Stimulated activated CD8-positive, alpha-beta memory T cell treated with anti-CD3 and anti-CD28 coated beads, Interleukin-2, amount 100 ng/mL, for 1 hour (primary cell): ENCODE results near the gene RNF125.
"Not testable (repeated sequence)": the region's sequence is repeated elsewhere in the genome, so short reads cannot be mapped to it uniquely, and the experiment has no call there.

Experiments used
- DNase-seq, 2 donors: peaks; one replicate each; pipeline ENCODE4 v3.0.0-alpha.2; 2020; ENCODE audit warnings: low read depth in 2 of 2

Gene RNF125

GRCh38 chr18:32018331-32019250 is at the start of gene RNF125:
RNF125 (plus strand) TSS chr18:32018825; CDS start chr18:32018864, 39 bp downstream.
- DNase-seq: peak; percentile 65 to 77

DNA sequence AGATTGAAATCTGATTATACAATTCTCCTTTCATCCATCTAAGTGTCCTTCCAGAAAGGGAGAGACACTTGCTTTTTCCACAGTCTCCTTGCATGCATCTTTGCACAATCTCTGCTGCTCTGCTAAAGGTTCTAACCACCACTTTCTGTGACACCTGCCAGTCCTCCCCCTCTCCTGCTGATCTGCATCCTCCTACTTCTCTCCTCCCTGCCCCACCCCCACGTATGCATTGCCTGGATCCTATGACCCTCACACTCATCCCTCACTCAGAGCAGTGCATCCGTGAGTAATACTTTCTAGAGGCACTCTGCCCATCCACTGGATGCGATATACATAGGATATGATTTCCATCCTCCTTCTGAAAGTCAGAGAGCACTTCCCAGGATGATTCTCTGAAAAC is 48.0 kb upstream of the RNF125 start:
- DNase-seq: no peak

- DNase-seq: no peak
Observed at GRCh38 chr18:31973929-31974546, 44.6 kb upstream of the RNF125 start.

- DNase-seq: no peak
Observed at GRCh38 chr18:31976242-31976641, 42.4 kb upstream of the RNF125 start.

DNA sequence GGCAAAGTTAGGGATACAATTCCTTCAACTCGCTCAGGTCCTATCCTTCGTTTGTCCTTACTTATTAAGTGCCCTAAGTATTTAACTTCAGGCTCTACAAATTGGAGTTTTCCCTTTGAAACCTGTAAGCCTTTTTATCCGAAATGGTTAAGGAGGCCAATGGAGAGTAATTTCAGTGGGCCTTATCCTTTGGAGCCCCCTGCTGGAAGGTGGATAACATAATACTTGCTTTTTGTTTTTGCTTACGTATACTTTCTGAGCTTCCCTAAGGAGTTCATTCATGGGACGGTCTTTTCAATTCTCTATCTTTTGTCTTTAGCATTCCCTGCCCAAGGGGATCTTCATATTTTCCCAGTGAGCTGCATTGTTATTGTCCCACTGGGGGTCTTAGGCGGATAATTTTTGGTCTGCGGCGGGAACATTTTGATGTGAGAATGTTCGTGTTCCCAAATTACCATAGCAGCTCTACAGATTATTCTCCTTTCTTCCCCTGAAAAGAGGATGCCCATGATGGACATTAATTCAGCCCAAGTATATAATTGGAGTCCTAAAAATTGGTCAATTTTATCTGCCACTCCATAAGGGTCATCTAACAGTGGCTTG is 41.3 kb upstream of the RNF125 start:
- peak in 1 of 2 donors; percentile 7 for DNase-seq

- no peak for DNase-seq
Observed at GRCh38 chr18:31978616-31979015, 40.0 kb upstream of the RNF125 start.

GRCh38 chr18:31979714-31980113 is 38.9 kb upstream of the RNF125 start:
- no peak for DNase-seq

DNA sequence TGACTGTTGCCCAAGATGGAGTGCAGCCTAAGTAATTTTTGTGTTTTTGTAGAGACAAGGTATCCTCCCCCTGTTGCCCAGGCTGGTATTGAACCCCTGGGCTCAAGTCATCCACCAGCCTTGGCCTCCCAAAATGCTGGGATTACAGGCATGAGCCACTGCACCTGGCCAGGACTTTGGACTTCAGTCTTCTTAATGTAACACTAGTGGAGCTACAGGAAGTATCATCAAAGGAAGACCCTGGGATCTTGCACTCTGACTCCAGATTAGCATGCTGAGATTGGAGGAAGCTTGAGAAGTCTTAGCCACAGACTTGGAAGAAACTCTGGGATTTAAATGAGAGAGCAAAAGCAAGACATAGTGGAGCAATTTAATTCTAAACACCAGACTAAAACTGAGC is 37.8 kb upstream of the RNF125 start:
- no peak for DNase-seq

DNA sequence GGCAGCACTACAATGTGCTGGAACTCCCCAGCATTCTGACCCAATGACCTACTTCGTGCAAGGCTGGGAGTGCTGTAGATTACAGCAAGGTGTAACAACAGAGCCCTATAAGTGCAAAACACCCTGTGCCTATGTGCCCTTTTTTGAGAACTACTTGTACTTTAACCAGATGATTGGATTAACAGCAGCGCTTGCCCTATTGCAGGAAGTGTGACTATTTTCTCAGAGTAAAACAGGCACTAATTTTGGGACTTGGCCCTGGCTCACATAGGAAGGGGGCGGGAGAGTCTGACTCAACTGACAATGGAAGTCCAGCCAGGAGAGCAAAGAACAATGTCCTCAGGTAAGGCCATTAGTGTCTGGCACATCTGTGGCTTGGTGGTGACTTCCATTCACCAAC is 35.6 kb upstream of the RNF125 start:
- no peak for DNase-seq

- no peak for DNase-seq
Observed at GRCh38 chr18:31983976-31984375, 34.6 kb upstream of the RNF125 start.

- no peak for DNase-seq
Observed at GRCh38 chr18:31990823-31991222, 27.8 kb upstream of the RNF125 start.

GRCh38 chr18:31996007-31996406 is 22.6 kb upstream of the RNF125 start:
- no peak for DNase-seq

GRCh38 chr18:31998880-31999412 is 19.7 kb upstream of the RNF125 start:
- DNase-seq: no peak

DNA sequence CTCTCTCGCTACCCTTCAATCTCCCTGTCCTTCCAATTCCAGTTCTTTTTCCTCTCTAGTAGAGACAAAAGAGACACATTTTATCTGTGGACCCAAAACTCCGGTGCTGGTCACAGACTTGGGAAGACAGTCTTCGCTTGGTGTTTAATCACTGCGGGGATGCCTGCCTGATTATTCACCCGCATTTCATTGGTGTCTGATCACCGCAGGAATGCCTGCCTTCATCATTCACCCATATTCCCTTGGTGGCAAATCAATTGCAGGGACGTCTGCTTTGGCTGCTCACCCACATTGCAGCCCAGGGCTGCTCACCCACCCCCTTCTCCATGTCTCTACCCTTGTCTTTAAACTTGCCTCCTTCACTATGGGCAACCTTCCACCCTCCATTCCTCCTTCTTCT is 17.5 kb upstream of the RNF125 start:
- DNase-seq: not testable (repeated sequence)

DNA sequence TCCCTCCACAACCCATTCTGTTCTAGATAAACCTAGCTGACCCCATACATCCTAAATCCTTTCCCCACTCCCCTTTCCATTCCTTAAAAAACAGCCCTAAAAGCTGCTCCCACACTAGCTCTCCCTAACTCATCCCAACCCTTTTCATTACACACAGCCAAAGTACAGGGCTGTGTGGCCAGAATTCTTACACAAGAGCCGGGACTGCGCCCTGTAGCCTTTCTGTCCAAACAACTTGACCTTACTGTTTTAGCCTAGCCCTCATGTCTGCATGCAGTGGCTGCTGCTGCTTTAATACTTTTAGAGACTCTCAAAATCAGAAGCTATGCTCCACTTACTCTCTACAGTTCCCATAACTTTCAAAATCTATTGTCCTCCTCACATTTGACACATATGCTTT is 14.8 kb upstream of the RNF125 start:
- not testable (repeated sequence) for DNase-seq

DNA sequence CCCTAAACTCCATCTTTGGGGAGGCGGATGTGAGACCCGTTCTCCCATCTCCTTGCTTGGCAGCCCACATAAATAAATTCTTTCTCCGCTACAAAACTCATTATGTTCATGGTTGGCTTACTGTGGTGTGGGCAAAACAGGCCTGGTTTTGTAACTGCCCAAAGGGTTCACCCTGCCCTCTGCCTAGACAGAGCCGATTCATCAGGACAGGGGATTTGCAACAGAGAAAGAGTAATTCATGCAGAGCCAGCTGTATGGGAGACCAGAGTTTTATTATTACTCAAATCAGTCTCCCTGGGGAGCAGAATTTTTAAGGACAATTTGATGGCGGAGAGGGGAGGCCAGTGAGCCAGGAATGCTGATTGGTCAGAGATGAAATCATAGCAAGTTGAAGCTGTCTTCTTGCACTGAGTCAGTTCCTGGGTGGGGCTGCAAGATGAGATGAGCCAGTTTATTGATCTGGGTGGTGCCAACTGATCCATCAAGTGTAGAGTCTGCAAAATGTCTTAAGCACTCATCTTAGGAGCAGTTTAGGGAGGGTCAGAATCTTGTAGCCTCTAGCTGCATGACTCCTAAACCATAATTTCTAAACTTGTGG is 8.4 kb upstream of the RNF125 start:
- DNase-seq: no peak

DNA sequence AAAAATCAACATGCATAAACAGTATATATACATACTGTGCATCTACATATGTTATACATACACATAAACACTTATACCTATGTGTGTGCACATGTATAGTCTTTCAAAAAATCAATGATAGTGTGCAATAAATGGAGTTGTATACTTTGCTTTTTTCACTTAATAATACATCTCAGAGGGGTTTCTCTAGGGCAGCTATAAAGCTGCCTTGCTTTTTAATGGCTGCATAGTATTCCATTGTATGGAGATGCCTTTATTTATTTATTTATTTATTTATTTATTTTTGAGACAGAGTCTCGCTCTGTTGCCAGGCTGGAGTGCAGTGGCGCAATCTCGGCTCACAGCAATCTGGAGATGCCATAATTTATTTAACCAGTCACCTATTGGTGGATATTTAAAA is 7.4 kb upstream of the RNF125 start:
- no peak for DNase-seq

DNA sequence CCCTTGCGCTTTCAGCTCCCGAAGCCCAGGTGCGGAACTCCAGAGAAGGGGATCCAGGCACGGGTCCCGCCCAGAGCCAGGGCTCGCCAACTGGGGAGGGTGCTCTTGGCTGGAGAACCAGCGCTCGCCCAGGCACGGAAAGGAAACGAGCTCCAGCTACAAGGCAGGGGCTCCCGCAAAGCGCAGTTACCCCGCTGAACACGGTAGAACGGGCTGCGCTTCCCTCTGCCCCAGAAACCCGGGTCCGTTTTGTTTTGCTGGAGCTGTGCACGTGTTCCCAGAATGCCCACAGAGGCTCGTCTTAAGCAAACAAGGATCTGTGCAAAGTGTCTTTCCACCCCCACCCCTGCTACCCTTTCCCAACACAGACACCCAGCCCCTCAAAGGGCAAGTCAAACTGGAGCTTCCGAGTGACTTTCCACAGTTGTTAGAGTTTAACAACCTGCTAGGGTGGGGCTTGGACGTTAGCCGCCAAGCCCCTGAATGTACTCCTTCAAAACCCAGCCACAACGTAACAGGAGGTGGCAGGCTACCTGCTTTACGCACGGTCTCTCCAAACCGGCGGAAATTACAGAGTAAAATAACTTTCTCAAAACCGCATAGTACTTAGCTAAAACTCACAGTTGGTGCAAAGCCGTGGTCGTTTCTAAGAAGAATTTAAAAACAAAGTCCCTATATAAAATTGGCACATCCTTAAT is 775 bp downstream of the RNF125 start:
- peak in 1 of 2 donors; percentile 20 for DNase-seq

DNA sequence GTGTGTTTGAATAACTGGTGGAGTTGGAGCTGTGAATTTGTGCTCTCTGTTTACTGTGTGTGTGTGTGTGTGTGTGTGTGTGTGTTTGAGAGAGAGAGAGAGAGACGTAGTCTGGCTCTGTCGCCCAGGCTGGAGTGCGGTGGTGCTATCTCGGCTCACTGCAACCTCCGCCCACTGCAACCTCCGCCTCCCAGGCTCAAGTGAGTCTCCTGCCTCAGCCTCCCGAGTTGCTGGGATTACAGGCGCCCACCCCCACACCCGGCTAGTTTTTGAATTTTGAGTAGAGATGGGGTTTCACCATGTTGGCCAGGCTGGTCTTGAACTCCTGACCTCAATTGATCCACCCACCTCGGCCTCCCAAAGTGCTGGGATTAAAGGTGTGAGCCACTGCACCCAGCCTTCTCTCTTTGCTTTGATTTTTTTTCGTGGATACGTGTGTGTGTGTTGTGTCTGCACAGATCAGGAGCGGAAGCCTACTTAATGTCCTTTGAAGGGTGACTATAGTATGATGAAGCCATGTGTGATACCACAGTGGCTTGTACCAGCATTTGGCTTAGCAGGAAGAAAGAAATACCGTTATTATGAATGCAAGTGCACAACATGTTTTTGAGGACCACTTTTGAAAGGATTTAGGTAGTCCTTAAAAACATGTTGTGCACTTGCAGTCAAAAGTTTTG is 1.5 kb downstream of the RNF125 start:
- peak in 1 of 2 donors; percentile 8 for DNase-seq

- no peak for DNase-seq
Observed at GRCh38 chr18:32021756-32022564, 3.3 kb downstream of the RNF125 start.
